DMS53 (cell line): ENCODE results near the gene BEND6.
"Not testable (repeated sequence)": the region's sequence is repeated elsewhere in the genome, so short reads cannot be mapped to it uniquely, and the experiment has no call there.

Source experiments
- DNase-seq: peaks from one replicate; lab custom pipeline; 2025; lab: John Stamatoyannopoulos, UW

The BEND6 gene

GRCh38 chr6:57033228-57033627, 78.3 kb downstream of the BEND6 start:
- DNase-seq: no peak

- DNase-seq: no peak
Observed at GRCh38 chr6:57035549-57035948, 80.6 kb downstream of the BEND6 start.

- no peak for DNase-seq
Observed at GRCh38 chr6:57038906-57039305, 84.0 kb downstream of the BEND6 start.

GRCh38 chr6:57040011-57040410, 85.1 kb downstream of the BEND6 start:
- peak; percentile 35 for DNase-seq

- DNase-seq: not testable (repeated sequence)
Observed at GRCh38 chr6:57044061-57044460, 89.2 kb downstream of the BEND6 start.

GRCh38 chr6:57044568-57044967, 89.7 kb downstream of the BEND6 start:
- no peak for DNase-seq

- peak; percentile 97 for DNase-seq
Observed at GRCh38 chr6:57046332-57047256, 91.7 kb downstream of the BEND6 start, which contains the start of gene KIAA1586. Gene KIAA1586, plus strand, starts transcription at chr6:57046693. Its CDS starts 63 bp downstream, at chr6:57046756.

GRCh38 chr6:57047257-57047585, 92.3 kb downstream of the BEND6 start:
- DNase-seq: not testable (repeated sequence)

GRCh38 chr6:57047859-57048258, 93.0 kb downstream of the BEND6 start:
- DNase-seq: not testable (repeated sequence)

GRCh38 chr6:57048577-57048976, 93.7 kb downstream of the BEND6 start:
- no peak for DNase-seq

GRCh38 chr6:57063847-57064246, 108.9 kb downstream of the BEND6 start:
- no peak for DNase-seq

- no peak for DNase-seq
Observed at GRCh38 chr6:57064809-57065208, 109.9 kb downstream of the BEND6 start.

- DNase-seq: no peak
Observed at GRCh38 chr6:57068061-57068460, 113.2 kb downstream of the BEND6 start.

GRCh38 chr6:57069228-57069627, 114.3 kb downstream of the BEND6 start:
- no peak for DNase-seq

GRCh38 chr6:57069920-57070331, 115.0 kb downstream of the BEND6 start:
- DNase-seq: no peak

- DNase-seq: no peak
Observed at GRCh38 chr6:57072108-57072507, 117.2 kb downstream of the BEND6 start.

GRCh38 chr6:57074383-57074782, 119.5 kb downstream of the BEND6 start:
- no peak for DNase-seq

- peak; percentile 15 for DNase-seq
Observed at GRCh38 chr6:57075092-57075491, 120.2 kb downstream of the BEND6 start.
